CD14-positive monocyte (primary cell): ENCODE data around the gene RFPL1. TPM values are rescaled to one million over a fixed set of nuclear protein-coding genes. Genes with fewer than 3 reads are reported as not detected.

Experiments
- DNase-seq, 3 donors: peaks; one replicate each; pipeline ENCODE4 v3.0.0-alpha.2; 2011 to 2022
- H2AFZ ChIP-seq: 2 replicates; pipeline ENCODE4 v1.6.0; 2012; ENCODE audit warnings: mild to moderate bottlenecking, low read depth, low read length, inconsistent platforms; ENCODE audit not compliant: insufficient read depth, poor library complexity, severe bottlenecking
- H3K27ac ChIP-seq, 2 donors: 1 replicate in 1 of 2; 2 replicates in 1 of 2; pipeline ENCODE4 v1.5.1; 2012 to 2013; ENCODE audit warnings: low read length in 2 of 2, control low read depth in 1 of 2, inconsistent platforms in 1 of 2, low read depth in 1 of 2, mild to moderate bottlenecking in 1 of 2
- H3K27me3 ChIP-seq, 2 donors: one replicate each; pipeline versions ENCODE4 v1.6.0 to v1.6.1; 2011 to 2013; ENCODE audit warnings: low read length in 2 of 2; ENCODE audit not compliant: control insufficient read depth in 2 of 2, insufficient read depth in 2 of 2
- H3K36me3 ChIP-seq, 2 donors: replicated peaks in 1 of 2; 1 replicate in 1 of 2; 2 replicates in 1 of 2; pipeline versions ENCODE4 v1.5.1 to v1.6.1; 2012 to 2013; ENCODE audit warnings: low read length in 2 of 2, control low read depth in 1 of 2, inconsistent platforms in 1 of 2, mild to moderate bottlenecking in 1 of 2; ENCODE audit not compliant: insufficient read depth in 2 of 2, control insufficient read depth in 1 of 2
- H3K4me1 ChIP-seq, 2 donors: 1 replicate in 1 of 2; 2 replicates in 1 of 2; pipeline versions ENCODE4 v1.5.1 to v1.6.1; 2012 to 2013; ENCODE audit warnings: low read length in 2 of 2, control low read depth in 1 of 2, inconsistent platforms in 1 of 2, mild to moderate bottlenecking in 1 of 2, moderate library complexity in 1 of 2; ENCODE audit not compliant: insufficient read depth in 2 of 2, control insufficient read depth in 1 of 2
- H3K4me2 ChIP-seq: replicated peaks from 2 replicates; pipeline ENCODE3; 2012; ENCODE audit warnings: low read length, moderate library complexity, mild to moderate bottlenecking; ENCODE audit not compliant: poor library complexity, severe bottlenecking; ENCODE audit errors: extremely low read depth
- H3K4me3 ChIP-seq, 3 experiments: fragments of 200-600 bp in 1 of 3; sonication (generic) in 1 of 3; replicated peaks in 1 of 3; 1 replicate in 2 of 3; 2 replicates in 1 of 3; pipeline ENCODE4 v1.5.1; 2011 to 2013; ENCODE audit warnings: low read length in 3 of 3, mild to moderate bottlenecking in 3 of 3, control low read depth in 2 of 3, low read depth in 2 of 3, inconsistent platforms in 1 of 3, moderate library complexity in 1 of 3
- H3K79me2 ChIP-seq: 2 replicates; pipeline ENCODE4 v1.6.0; 2012; ENCODE audit warnings: mild to moderate bottlenecking, control low read depth, inconsistent platforms, low read length, moderate library complexity; ENCODE audit not compliant: insufficient read depth
- H3K9ac ChIP-seq: 2 replicates; pipeline ENCODE4 v1.6.0; 2017; ENCODE audit warnings: low read length, mild to moderate bottlenecking; ENCODE audit not compliant: insufficient read depth, poor library complexity, severe bottlenecking
- H3K9me3 ChIP-seq, 2 donors: replicated peaks in 1 of 2; 1 replicate in 1 of 2; 2 replicates in 1 of 2; pipeline versions ENCODE4 v1.5.1 to v1.6.1; 2012 to 2013; ENCODE audit warnings: low read length in 2 of 2, control low read depth in 1 of 2; ENCODE audit not compliant: control insufficient read depth in 1 of 2, insufficient read depth in 1 of 2
- H4K20me1 ChIP-seq: 2 replicates; pipeline ENCODE4 v1.6.0; 2012; ENCODE audit warnings: mild to moderate bottlenecking, low read length, control low read depth, moderate library complexity; ENCODE audit not compliant: insufficient read depth
- H3K27ac Mint-ChIP-seq, 7 donors: one replicate each; pipeline ENCODE4 v1.8.0; 2020; ENCODE audit warnings: mild to moderate bottlenecking in 7 of 7, mixed read lengths in 7 of 7, moderate library complexity in 6 of 7, inconsistent platforms in 2 of 7
- H3K27me3 Mint-ChIP-seq, 3 donors: one replicate each; pipeline ENCODE4 v1.8.0; 2021 to 2022; ENCODE audit warnings: low read depth in 3 of 3, mild to moderate bottlenecking in 3 of 3, mixed read lengths in 3 of 3, moderate library complexity in 3 of 3, inconsistent platforms in 1 of 3
- H3K36me3 Mint-ChIP-seq, 2 donors: one replicate each; pipeline ENCODE4 v1.8.0; 2020; ENCODE audit warnings: mixed read lengths in 2 of 2, inconsistent platforms in 1 of 2, mild to moderate bottlenecking in 1 of 2
- H3K4me1 Mint-ChIP-seq: one replicate; pipeline ENCODE4 v1.8.0; 2020; ENCODE audit warnings: mild to moderate bottlenecking, mixed read lengths
- H3K4me3 Mint-ChIP-seq, 2 donors: one replicate each; pipeline ENCODE4 v1.8.0; 2020; ENCODE audit warnings: mild to moderate bottlenecking in 2 of 2, mixed read lengths in 2 of 2, moderate library complexity in 1 of 2
- H3K9me3 Mint-ChIP-seq, 7 donors: one replicate each; pipeline ENCODE4 v1.8.0; 2020 to 2022; ENCODE audit warnings: mixed read lengths in 7 of 7, mild to moderate bottlenecking in 6 of 7, moderate library complexity in 6 of 7, inconsistent platforms in 2 of 7
- CTCF ChIP-seq: fragments of 200-600 bp; IDR thresholded peaks from one replicate; pipeline ENCODE4 v1.8.0; 2022; ENCODE audit warnings: antibody characterized with exemption, mild to moderate bottlenecking
- WGBS: methylation state at CpG from one replicate; pipeline ENCODE4 v1.1.5; 2013; ENCODE audit warnings: missing lambda C conversion rate; ENCODE audit not compliant: insufficient coverage; 5-methylcytosine and 5-hydroxymethylcytosine counted together
- intact Hi-C, 2 donors: fragments of 100-400 bp; cut with micrococcal nuclease; formaldehyde crosslinking; loops; one replicate each; pipeline versions ENCODE4 v1.15.0 to v1.15.1; 2023
- polyA plus RNA-seq, 3 donors: library from polyadenylated mRNA; depleted of rRNA in 1 of 3; unstranded in 2 of 3; stranded (reverse) in 1 of 3; fragments of 300-500 nt in 2 of 3; fragments of >200 nt in 1 of 3; fragmentation: Illumina TruSeq in 2 of 3; gene quantifications; 1 replicate in 2 of 3; 2 replicates in 1 of 3; pipeline ENCODE4 v1.2.3, GENCODE V29; 2012 to 2021

The RFPL1 gene
- polyA plus RNA-seq, 3 donors, result 0.20 TPM; not detected in 2

GRCh38 chr22:29482726-29483125 lies 44.3 kb downstream of the RFPL1 start:
- no peak overlapping the region for H3K27ac ChIP-seq
- Mint-ChIP-seq H3K27ac (no peak overlapping the region), H3K4me3 (no peak overlapping the region), H3K9me3 (peaks cover 0 to 19% (median 6%) of the 10 kb centered on the region in 7 donors), H3K4me1 (peaks cover 33% of the 10 kb centered on the region), H3K36me3 (peaks cover 5 to 8% of the 10 kb centered on the region in 2 donors), H3K27me3 (peaks cover 35 to 51% (median 38%) of the 10 kb centered on the region in 3 donors)
- no peak for TF ChIP-seq CTCF
- intact Hi-C loops, result no loop called here
- H3K9me3 ChIP-seq, result peaks cover 0 to 17% of the 10 kb centered on the region in 2 donors
- WGBS, result 94% methylated on average over 7 of the region's 7 CpGs
- H2AFZ ChIP-seq, result no peak overlapping the region
- no peak overlapping the region for H3K4me2 ChIP-seq
- H3K9ac ChIP-seq, result no peak overlapping the region
- H3K27me3 ChIP-seq, result peaks cover 15 to 37% of the 10 kb centered on the region in 2 donors
- H3K4me1 ChIP-seq, result peaks cover 22 to 46% of the 10 kb centered on the region in 2 donors
- H3K4me3 ChIP-seq, result no peak overlapping the region
- peaks cover 21% of the 10 kb centered on the region for H4K20me1 ChIP-seq
- H3K36me3 ChIP-seq, result no peaks in the 10 kb centered on the region
- no peaks in the 10 kb centered on the region for H3K79me2 ChIP-seq
- DNase-seq, result no peak

DNA sequence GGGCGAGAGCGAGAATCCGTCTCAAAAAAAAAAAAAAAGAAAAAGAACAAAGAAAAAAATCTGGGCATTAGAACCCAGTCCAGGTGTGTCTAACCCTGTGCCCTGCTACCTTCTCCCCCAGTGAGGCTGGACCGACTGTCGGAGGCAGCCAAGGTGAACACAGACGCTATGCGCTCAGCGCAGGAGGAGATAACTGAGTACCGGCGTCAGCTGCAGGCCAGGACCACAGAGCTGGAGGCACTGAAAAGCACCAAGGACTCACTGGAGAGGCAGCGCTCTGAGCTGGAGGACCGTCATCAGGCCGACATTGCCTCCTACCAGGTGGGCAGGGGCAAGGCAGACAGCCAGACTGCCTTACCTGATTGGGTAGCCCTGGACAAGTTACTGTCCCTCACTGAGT lies 44.9 kb downstream of the RFPL1 start:
- Mint-ChIP-seq H3K4me3 (no peak overlapping the region), H3K27ac (no peak overlapping the region), H3K9me3 (peaks cover 0 to 19% (median 5%) of the 10 kb centered on the region in 7 donors), H3K4me1 (peaks cover 27% of the 10 kb centered on the region), H3K27me3 (peaks cover 30 to 46% (median 32%) of the 10 kb centered on the region in 3 donors), H3K36me3 (peaks cover 5 to 8% of the 10 kb centered on the region in 2 donors)
- no peak for DNase-seq
- Histone ChIP-seq H3K27ac (no peak overlapping the region), H3K9me3 (peaks cover 0 to 17% of the 10 kb centered on the region in 2 donors), H2AFZ (no peak overlapping the region), H3K79me2 (no peaks in the 10 kb centered on the region), H3K36me3 (no peaks in the 10 kb centered on the region), H3K4me2 (no peak overlapping the region), H3K9ac (no peak overlapping the region), H4K20me1 (peaks cover 16% of the 10 kb centered on the region), H3K27me3 (peaks cover 15 to 31% of the 10 kb centered on the region in 2 donors), H3K4me3 (no peak overlapping the region), H3K4me1 (peaks cover 22 to 42% of the 10 kb centered on the region in 2 donors)
- intact Hi-C loops, result no loop called here
- TF ChIP-seq CTCF, result no peak
- WGBS, result 100% methylated on average over 13 of the region's 13 CpGs
